H9 (cell line): ENCODE data around the gene POU2AF1. TPM values are rescaled to one million over a fixed set of nuclear protein-coding genes. Genes with fewer than 3 reads are reported as not detected.

ENCODE experiments used
- DNase-seq: peaks from one replicate; pipeline ENCODE4 v3.0.0-alpha.2; 2017
- H2AFZ ChIP-seq: one replicate; pipeline ENCODE4 v1.6.1; 2013; ENCODE audit warnings: mild to moderate bottlenecking, low read length, control low read depth, moderate library complexity
- H2AK5ac ChIP-seq: 2 replicates; pipeline ENCODE4 v1.6.1; 2013; ENCODE audit warnings: low read length, control low read depth, mixed read lengths; ENCODE audit not compliant: insufficient read length
- H2BK120ac ChIP-seq: one replicate; pipeline ENCODE4 v1.6.1; 2013; ENCODE audit warnings: low read depth, mild to moderate bottlenecking, low read length, control low read depth, inconsistent platforms; ENCODE audit not compliant: poor library complexity, severe bottlenecking
- H2BK12ac ChIP-seq: 2 replicates; pipeline ENCODE4 v1.6.1; 2013; ENCODE audit warnings: low read length, control low read depth, mixed read lengths, low read depth; ENCODE audit not compliant: insufficient read length
- H2BK15ac ChIP-seq: 2 replicates; pipeline ENCODE4 v1.6.1; 2013; ENCODE audit warnings: low read depth, low read length, control low read depth
- H2BK20ac ChIP-seq: one replicate; pipeline ENCODE4 v1.6.1; 2013; ENCODE audit warnings: low read depth, mild to moderate bottlenecking, low read length, control low read depth, inconsistent platforms; ENCODE audit not compliant: poor library complexity, severe bottlenecking
- H2BK5ac ChIP-seq: 2 replicates; pipeline ENCODE4 v1.6.1; 2013; ENCODE audit warnings: low read length, control low read depth, mixed read lengths; ENCODE audit not compliant: insufficient read length
- H3K14ac ChIP-seq: 2 replicates; pipeline ENCODE4 v1.6.1; 2013; ENCODE audit warnings: low read length, control low read depth; ENCODE audit not compliant: insufficient read depth
- H3K18ac ChIP-seq: 2 replicates; pipeline ENCODE4 v1.6.1; 2013; ENCODE audit warnings: low read depth, mild to moderate bottlenecking, mixed read lengths, low read length, control low read depth; ENCODE audit not compliant: insufficient read length
- H3K23ac ChIP-seq: 2 replicates; pipeline ENCODE4 v1.6.1; 2013; ENCODE audit warnings: low read length, control low read depth, mixed read lengths, low read depth; ENCODE audit not compliant: insufficient read length
- H3K23me2 ChIP-seq: 2 replicates; pipeline ENCODE4 v1.6.1; 2013; ENCODE audit warnings: low read depth, mild to moderate bottlenecking, mixed read lengths, low read length, control low read depth; ENCODE audit not compliant: insufficient read length, poor library complexity, severe bottlenecking
- H3K27ac ChIP-seq: 2 replicates; pipeline ENCODE4 v1.5.1; 2013; ENCODE audit warnings: low read length, control low read depth, mixed read lengths, low read depth; ENCODE audit not compliant: insufficient read length
- H3K27me3 ChIP-seq: 2 replicates; pipeline ENCODE4 v1.6.1; 2013; ENCODE audit warnings: low read length, control low read depth, inconsistent platforms; ENCODE audit not compliant: insufficient read depth
- H3K4ac ChIP-seq: 2 replicates; pipeline ENCODE4 v1.6.1; 2013; ENCODE audit warnings: low read depth, mild to moderate bottlenecking, control low read depth, inconsistent platforms, low read length, moderate library complexity
- H3K4me1 ChIP-seq: 2 replicates; pipeline ENCODE4 v1.6.1; 2013; ENCODE audit warnings: low read length, control low read depth, inconsistent platforms; ENCODE audit not compliant: insufficient read depth
- H3K4me2 ChIP-seq: 2 replicates; pipeline ENCODE4 v1.6.1; 2013; ENCODE audit warnings: low read length, control low read depth, mixed read lengths; ENCODE audit not compliant: insufficient read length, insufficient read depth
- H3K56ac ChIP-seq: 2 replicates; pipeline ENCODE4 v1.6.1; 2013; ENCODE audit warnings: low read depth, mild to moderate bottlenecking, mixed read lengths, low read length, control low read depth; ENCODE audit not compliant: insufficient read length
- H3K79me1 ChIP-seq: 2 replicates; pipeline ENCODE4 v1.6.1; 2013; ENCODE audit warnings: low read depth, mild to moderate bottlenecking, moderate library complexity, low read length, control low read depth, inconsistent platforms; ENCODE audit not compliant: insufficient read depth, poor library complexity, severe bottlenecking
- H3K79me2 ChIP-seq: 2 replicates; pipeline ENCODE4 v1.6.1; 2013; ENCODE audit warnings: low read length, control low read depth, inconsistent platforms; ENCODE audit not compliant: insufficient read depth
- H3K9ac ChIP-seq: 2 replicates; pipeline ENCODE4 v1.6.1; 2013; ENCODE audit warnings: low read length, control low read depth, mixed read lengths; ENCODE audit not compliant: insufficient read length; ENCODE audit errors: extremely low read depth
- H3K9me3 ChIP-seq: one replicate; pipeline ENCODE4 v1.6.1; 2013; ENCODE audit warnings: low read depth, low read length, inconsistent platforms; ENCODE audit not compliant: control insufficient read depth
- H3T11ph ChIP-seq: one replicate; pipeline ENCODE4 v1.6.1; 2013; ENCODE audit warnings: mild to moderate bottlenecking, low read length, control low read depth, inconsistent platforms
- H4K20me1 ChIP-seq: one replicate; pipeline ENCODE4 v1.6.1; 2013; ENCODE audit not compliant: control insufficient read depth, insufficient read length, insufficient read depth
- H4K5ac ChIP-seq: 2 replicates; pipeline ENCODE4 v1.6.1; 2013; ENCODE audit warnings: low read depth, mild to moderate bottlenecking, mixed read lengths, low read length, control low read depth; ENCODE audit not compliant: insufficient read length
- H4K8ac ChIP-seq: replicated peaks from 2 replicates; pipeline ENCODE4 v1.6.1; 2013; ENCODE audit warnings: low read length, control low read depth, mixed read lengths, low read depth; ENCODE audit not compliant: insufficient read length
- H4K91ac ChIP-seq: 2 replicates; pipeline ENCODE4 v1.6.1; 2013; ENCODE audit warnings: low read depth, mild to moderate bottlenecking, moderate library complexity, mixed read lengths, low read length, control low read depth; ENCODE audit not compliant: insufficient read length
- H3K27ac Mint-ChIP-seq, 3 experiments: 2 replicates in 2 of 3; 3 replicates in 1 of 3; pipeline ENCODE4 v1.8.0; 2020 to 2021; ENCODE audit warnings: mixed read lengths in 3 of 3, mild to moderate bottlenecking in 1 of 3, moderate library complexity in 1 of 3
- H3K27me3 Mint-ChIP-seq: 2 replicates; pipeline ENCODE4 v1.8.0; 2021; ENCODE audit warnings: low read depth, mild to moderate bottlenecking, moderate library complexity, mixed read lengths
- H3K36me3 Mint-ChIP-seq, 3 experiments: 2 replicates in 2 of 3; 3 replicates in 1 of 3; pipeline ENCODE4 v1.8.0; 2020 to 2021; ENCODE audit warnings: low read depth in 3 of 3, mixed read lengths in 3 of 3; ENCODE audit not compliant: insufficient read depth in 1 of 3
- H3K4me1 Mint-ChIP-seq, 2 experiments: 2 replicates each; pipeline ENCODE4 v1.8.0; 2020; ENCODE audit warnings: mixed read lengths in 2 of 2
- H3K4me3 Mint-ChIP-seq, 2 experiments: 2 replicates in 1 of 2; 3 replicates in 1 of 2; pipeline ENCODE4 v1.8.0; 2020 to 2021; ENCODE audit warnings: mild to moderate bottlenecking in 2 of 2, mixed read lengths in 2 of 2, moderate library complexity in 1 of 2
- H3K9me3 Mint-ChIP-seq, 2 experiments: 2 replicates in 1 of 2; 3 replicates in 1 of 2; pipeline ENCODE4 v1.8.0; 2020; ENCODE audit warnings: mild to moderate bottlenecking in 2 of 2, mixed read lengths in 2 of 2, moderate library complexity in 1 of 2
- WGBS: extraction: QIAGEN DNeasy Blood & Tissue Kit; methylation state at CpG from one replicate; pipeline ENCODE4 v1.1.7; 2013; ENCODE audit warnings: missing lambda C conversion rate, low lambda C conversion rate, mixed read lengths; ENCODE audit not compliant: insufficient read length; ENCODE audit errors: extremely low coverage; 5-methylcytosine and 5-hydroxymethylcytosine counted together
- total RNA-seq: library from RNA; stranded (reverse); gene quantifications from 2 replicates; pipeline ENCODE4 v1.2.1, GENCODE V29; 2021
- TF ChIP-seq, protein P1 (sequence below): fragments of 200-600 bp; sonication (generic); conservative IDR thresholded peaks from 3 replicates; pipeline ENCODE4 v1.8.0; 2021; ENCODE audit warnings: antibody characterized with exemption, mild to moderate bottlenecking

The POU2AF1 gene
- total RNA-seq, 1 experiment from 2014 or later: not detected

DNA sequence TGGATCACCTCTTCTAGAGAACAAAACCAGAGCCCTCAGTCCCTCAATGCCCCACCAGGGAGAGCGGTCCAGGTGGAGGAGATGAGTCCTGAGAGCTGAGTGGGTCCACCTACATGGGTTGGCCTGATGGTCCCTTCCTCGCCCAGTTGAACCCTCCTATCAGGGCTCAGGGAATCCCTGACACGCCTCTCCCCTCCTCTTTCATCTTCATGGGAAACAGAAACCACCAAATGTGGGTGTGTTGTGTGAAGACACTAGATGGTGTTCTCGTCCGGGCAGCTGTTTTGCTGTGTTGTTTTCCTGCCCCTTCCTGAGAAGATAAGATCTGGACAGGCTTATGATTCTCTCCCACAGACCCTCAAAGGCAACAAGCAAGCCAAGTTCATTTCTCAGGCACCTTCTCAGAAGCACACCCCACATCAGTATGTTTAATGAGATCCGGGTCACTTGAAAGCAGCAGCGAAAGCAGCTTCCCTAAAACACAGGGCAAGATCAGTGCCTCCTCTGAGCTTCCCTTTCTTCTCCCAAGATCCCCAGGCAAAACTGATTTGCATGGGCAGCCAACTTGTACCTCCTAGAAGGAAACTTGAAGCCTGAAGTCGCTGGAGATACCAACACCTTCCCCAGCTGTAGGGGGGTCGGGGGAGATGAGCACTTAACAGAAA, 35.3 kb upstream of the POU2AF1 start:
- no peaks in the 10 kb centered on the region for H3K9me3 Mint-ChIP-seq
- TF ChIP-seq, protein P1, sequence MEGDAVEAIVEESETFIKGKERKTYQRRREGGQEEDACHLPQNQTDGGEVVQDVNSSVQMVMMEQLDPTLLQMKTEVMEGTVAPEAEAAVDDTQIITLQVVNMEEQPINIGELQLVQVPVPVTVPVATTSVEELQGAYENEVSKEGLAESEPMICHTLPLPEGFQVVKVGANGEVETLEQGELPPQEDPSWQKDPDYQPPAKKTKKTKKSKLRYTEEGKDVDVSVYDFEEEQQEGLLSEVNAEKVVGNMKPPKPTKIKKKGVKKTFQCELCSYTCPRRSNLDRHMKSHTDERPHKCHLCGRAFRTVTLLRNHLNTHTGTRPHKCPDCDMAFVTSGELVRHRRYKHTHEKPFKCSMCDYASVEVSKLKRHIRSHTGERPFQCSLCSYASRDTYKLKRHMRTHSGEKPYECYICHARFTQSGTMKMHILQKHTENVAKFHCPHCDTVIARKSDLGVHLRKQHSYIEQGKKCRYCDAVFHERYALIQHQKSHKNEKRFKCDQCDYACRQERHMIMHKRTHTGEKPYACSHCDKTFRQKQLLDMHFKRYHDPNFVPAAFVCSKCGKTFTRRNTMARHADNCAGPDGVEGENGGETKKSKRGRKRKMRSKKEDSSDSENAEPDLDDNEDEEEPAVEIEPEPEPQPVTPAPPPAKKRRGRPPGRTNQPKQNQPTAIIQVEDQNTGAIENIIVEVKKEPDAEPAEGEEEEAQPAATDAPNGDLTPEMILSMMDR: no peak
- no peak overlapping the region for H3K4me3 Mint-ChIP-seq

More for the DNA sequence above, 35.3 kb upstream of the POU2AF1 start:
- no peak for DNase-seq
- WGBS: no CpG with 5 or more reads among the region's 9 CpGs
- no peak overlapping the region for H2AFZ ChIP-seq
- no peak overlapping the region for H2BK15ac ChIP-seq
- no peaks in the 10 kb centered on the region for H3K79me2 ChIP-seq
- H3K4me1 ChIP-seq: no peaks in the 10 kb centered on the region
- H3K9ac ChIP-seq: no peak overlapping the region
- no peak overlapping the region for H4K91ac ChIP-seq
- no peak overlapping the region for H3K4ac ChIP-seq
- H3K36me3 Mint-ChIP-seq: no peaks in the 10 kb centered on the region; a peak in 1 of 7 replicates
- no peak overlapping the region for H3K27ac ChIP-seq
- H2BK12ac ChIP-seq: no peak overlapping the region
- no peak overlapping the region for H4K5ac ChIP-seq
- H3K9me3 ChIP-seq: no peaks in the 10 kb centered on the region
- no peak overlapping the region for H2BK5ac ChIP-seq
- no peaks in the 10 kb centered on the region for H4K20me1 ChIP-seq
- H2BK20ac ChIP-seq: no peak overlapping the region
- H3K27me3 Mint-ChIP-seq: no peaks in the 10 kb centered on the region
- peaks cover 16 to 19% of the 10 kb centered on the region in 2 experiments for H3K4me1 Mint-ChIP-seq
- H3K14ac ChIP-seq: no peak overlapping the region
- H3K4me2 ChIP-seq: no peak overlapping the region
- H2BK120ac ChIP-seq: no peak overlapping the region
- H3K79me1 ChIP-seq: no peaks in the 10 kb centered on the region
- H3K56ac ChIP-seq: no peak overlapping the region
- no peak overlapping the region for H3K23ac ChIP-seq
- H2AK5ac ChIP-seq: no peak overlapping the region
- no peak overlapping the region for H3K27ac Mint-ChIP-seq
- no peak overlapping the region for H3T11ph ChIP-seq
- no peak overlapping the region for H4K8ac ChIP-seq
- no peak overlapping the region for H3K18ac ChIP-seq
- H3K23me2 ChIP-seq: no peaks in the 10 kb centered on the region
- no peaks in the 10 kb centered on the region for H3K27me3 ChIP-seq
